GM19328 (cell line): Measurements from ENCODE around the gene WAPL.
"Not testable (repeated sequence)": the region's sequence is repeated elsewhere in the genome, so short reads cannot be mapped to it uniquely, and the experiment has no call there.

ENCODE experiments used
- ATAC-seq: cut with Tn5 transposase; IDR thresholded peaks from one replicate; pipeline ENCODE4 v1.9.1; 2021; ENCODE audit warnings: mild to moderate bottlenecking, moderate library complexity; ENCODE audit not compliant: unreplicated experiment

Gene WAPL

GRCh38 chr10:86525713-86526112 is 4.1 kb upstream of the WAPL start:
- ATAC-seq, result not testable (repeated sequence)

GRCh38 chr10:86524225-86524962 is 2.8 kb upstream of the WAPL start:
- ATAC-seq, result no peak

- ATAC-seq, result no peak
Observed at GRCh38 chr10:86523348-86523747, 1.8 kb upstream of the WAPL start.

- ATAC-seq, result peak; percentile 0
Observed at GRCh38 chr10:86522510-86522855, 891 bp upstream of the WAPL start.

- peak; percentile 19 for ATAC-seq
Observed at GRCh38 chr10:86520871-86521677, 518 bp downstream of the WAPL start.

- ATAC-seq, result no peak
Observed at GRCh38 chr10:86518781-86519180, 2.8 kb downstream of the WAPL start.

- ATAC-seq, result no peak
Observed at GRCh38 chr10:86512137-86512536, 9.5 kb downstream of the WAPL start.

- no peak for ATAC-seq
Observed at GRCh38 chr10:86511027-86511865, 10.3 kb downstream of the WAPL start.

GRCh38 chr10:86509145-86509544 is 12.4 kb downstream of the WAPL start:
- no peak for ATAC-seq

- ATAC-seq, result no peak
Observed at GRCh38 chr10:86508217-86508616, 13.4 kb downstream of the WAPL start.

- ATAC-seq, result no peak
Observed at GRCh38 chr10:86506499-86506898, 15.1 kb downstream of the WAPL start.

GRCh38 chr10:86506062-86506461 is 15.5 kb downstream of the WAPL start:
- no peak for ATAC-seq

- no peak for ATAC-seq
Observed at GRCh38 chr10:86504510-86504909, 17.1 kb downstream of the WAPL start.

- ATAC-seq, result no peak
Observed at GRCh38 chr10:86500846-86501245, 20.7 kb downstream of the WAPL start.

- no peak for ATAC-seq
Observed at GRCh38 chr10:86498598-86498997, 23.0 kb downstream of the WAPL start.

GRCh38 chr10:86497621-86498020 is 24.0 kb downstream of the WAPL start:
- ATAC-seq, result no peak

GRCh38 chr10:86489960-86490612 is 31.5 kb downstream of the WAPL start:
- ATAC-seq, result no peak

GRCh38 chr10:86489071-86489810 is 32.4 kb downstream of the WAPL start:
- ATAC-seq, result no peak

- ATAC-seq, result no peak
Observed at GRCh38 chr10:86486856-86487255, 34.7 kb downstream of the WAPL start.

GRCh38 chr10:86483664-86484063 is 37.9 kb downstream of the WAPL start:
- ATAC-seq, result no peak
